Bronchial epithelial cell (primary cell): ENCODE measurements around the gene KRT17. TPM values are rescaled to one million over a fixed set of nuclear protein-coding genes. Genes with fewer than 3 reads are reported as not detected.
"Not testable (repeated sequence)": the region's sequence is repeated elsewhere in the genome, so short reads cannot be mapped to it uniquely, and the experiment has no call there.

Source experiments
- DNase-seq: peaks from one replicate; pipeline ENCODE4 v3.0.0-alpha.2; 2010; ENCODE audit warnings: low read depth
- FAIRE-seq: peaks from 2 replicates; lab custom pipeline; 2011; peaks lifted over from hg19 to GRCh38; lab: Jason Lieb, UNC
- H3K27me3 ChIP-seq: 2 replicates; pipeline ENCODE4 v1.5.1; 2011; ENCODE audit warnings: low read length; ENCODE audit not compliant: control insufficient read depth, insufficient read depth
- H3K36me3 ChIP-seq: 2 replicates; pipeline ENCODE4 v1.5.1; 2011; ENCODE audit warnings: low read length; ENCODE audit not compliant: control insufficient read depth, insufficient read depth
- H3K4me3 ChIP-seq: 2 replicates; pipeline ENCODE4 v1.5.1; 2011; ENCODE audit warnings: mild to moderate bottlenecking, low read depth, low read length, control low read depth
- total RNA-seq: library from RNA; depleted of rRNA; stranded (reverse); fragments of >200 nt; gene quantifications from 2 replicates; pipeline ENCODE4 v1.2.1, GENCODE V29; 2014
- TF ChIP-seq, protein P1 (sequence below): IDR thresholded peaks from 2 replicates; pipeline ENCODE4 v1.5.1; 2011; ENCODE audit warnings: mild to moderate bottlenecking, moderate library complexity, low read length, control low read depth, inconsistent platforms; ENCODE audit not compliant: insufficient read depth, severe bottlenecking

The KRT17 gene
- total RNA-seq, 1 donor from 2014 or later = 30,463 TPM

GRCh38 chr17:41578538-41578937 is 45.8 kb downstream of the KRT17 start:
- DNase-seq = no peak
- Histone ChIP-seq H3K36me3 (peaks cover 4% of the 10 kb centered on the region), H3K4me3 (no peak overlapping the region), H3K27me3 (no peaks in the 10 kb centered on the region)
- FAIRE-seq = no peak
- TF ChIP-seq, protein P1, sequence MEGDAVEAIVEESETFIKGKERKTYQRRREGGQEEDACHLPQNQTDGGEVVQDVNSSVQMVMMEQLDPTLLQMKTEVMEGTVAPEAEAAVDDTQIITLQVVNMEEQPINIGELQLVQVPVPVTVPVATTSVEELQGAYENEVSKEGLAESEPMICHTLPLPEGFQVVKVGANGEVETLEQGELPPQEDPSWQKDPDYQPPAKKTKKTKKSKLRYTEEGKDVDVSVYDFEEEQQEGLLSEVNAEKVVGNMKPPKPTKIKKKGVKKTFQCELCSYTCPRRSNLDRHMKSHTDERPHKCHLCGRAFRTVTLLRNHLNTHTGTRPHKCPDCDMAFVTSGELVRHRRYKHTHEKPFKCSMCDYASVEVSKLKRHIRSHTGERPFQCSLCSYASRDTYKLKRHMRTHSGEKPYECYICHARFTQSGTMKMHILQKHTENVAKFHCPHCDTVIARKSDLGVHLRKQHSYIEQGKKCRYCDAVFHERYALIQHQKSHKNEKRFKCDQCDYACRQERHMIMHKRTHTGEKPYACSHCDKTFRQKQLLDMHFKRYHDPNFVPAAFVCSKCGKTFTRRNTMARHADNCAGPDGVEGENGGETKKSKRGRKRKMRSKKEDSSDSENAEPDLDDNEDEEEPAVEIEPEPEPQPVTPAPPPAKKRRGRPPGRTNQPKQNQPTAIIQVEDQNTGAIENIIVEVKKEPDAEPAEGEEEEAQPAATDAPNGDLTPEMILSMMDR = no peak

GRCh38 chr17:41576740-41577139 is 47.6 kb downstream of the KRT17 start:
- H3K27me3 ChIP-seq, H3K36me3 ChIP-seq, FAIRE-seq, H3K4me3 ChIP-seq: not testable (repeated sequence)
- DNase-seq = peak; percentile 81
- TF ChIP-seq, protein P1 = peak; percentile 38

GRCh38 chr17:41575336-41575735 is 49.0 kb downstream of the KRT17 start:
- H3K27me3 ChIP-seq = peaks cover 2% of the 10 kb centered on the region

DNA sequence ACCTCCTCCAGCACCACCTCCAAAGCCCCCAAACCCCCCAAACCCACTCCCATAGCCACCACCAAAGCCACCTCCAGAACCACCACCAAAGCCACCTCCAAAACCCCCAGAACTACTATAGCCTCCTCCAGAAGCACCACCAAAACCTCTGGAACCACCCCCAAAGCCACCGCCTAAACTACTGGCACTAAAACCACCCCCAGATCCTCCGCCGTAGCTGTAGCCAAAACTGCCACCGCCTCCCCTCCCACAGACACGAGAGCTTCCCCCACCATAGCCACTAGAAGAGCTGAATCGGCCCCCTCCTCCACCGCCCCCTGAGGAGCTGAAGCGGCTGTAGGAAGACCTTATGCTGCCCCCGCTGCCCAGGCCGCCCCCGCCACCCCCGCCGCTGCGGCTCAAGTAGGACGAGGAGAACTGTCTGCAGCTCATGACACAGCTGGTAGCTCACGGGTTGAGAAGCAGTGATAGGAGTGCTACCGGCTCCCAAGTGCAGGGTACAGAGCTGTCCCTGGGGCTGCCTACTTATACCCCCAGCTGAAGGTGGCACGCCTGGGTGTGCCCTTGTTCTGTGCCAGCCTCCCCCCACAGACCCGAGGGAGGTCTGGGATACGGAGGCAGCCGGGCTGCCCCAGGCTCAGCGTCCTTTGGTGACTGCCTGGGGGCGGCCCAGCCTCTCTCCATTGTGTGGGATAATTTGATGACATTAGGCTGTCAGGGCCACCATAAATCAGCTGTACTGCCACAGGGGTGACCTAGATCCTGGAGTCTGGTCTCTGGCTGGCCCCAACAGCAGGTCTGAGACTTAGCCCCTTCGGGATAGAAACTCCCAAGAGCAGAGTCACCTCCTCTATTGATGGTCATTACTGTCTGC is 52.6 kb downstream of the KRT17 start, which contains the start of gene KRT9:
Gene KRT9, minus strand, starts transcription at position 499 of the 874 bp plus-strand sequence. Its CDS starts 67 bp downstream, at position 432.
- FAIRE-seq (no peak), DNase-seq (no peak)
- TF ChIP-seq, protein P1 = no peak
- no peaks in the 10 kb centered on the region for H3K36me3 ChIP-seq
- H3K4me3 ChIP-seq = no peak within 1 kb of the TSS
- peaks cover 7% of the 10 kb centered on the region for H3K27me3 ChIP-seq

More at GRCh38 chr17:41575336-41575735, 49.0 kb downstream of the KRT17 start:
- DNase-seq (no peak), FAIRE-seq (no peak)
- Histone ChIP-seq H3K36me3 (no peaks in the 10 kb centered on the region), H3K4me3 (no peak overlapping the region)
- TF ChIP-seq, protein P1 = no peak

Other genes starting within 250 kb of the KRT17 start
- 0.26 and 0.53 TPM in 2 replicates for gene KRT34, start 242.3 kb downstream of the KRT17 start, total RNA-seq
- gene KRT31, start 227.0 kb downstream of the KRT17 start, total RNA-seq = 0.26 TPM in 1 of 2 replicates, not detected in the other
- gene KRT37, start 200.0 kb downstream of the KRT17 start, total RNA-seq = not detected in 2 replicates
- not detected in 2 replicates for gene KRT38, start 183.6 kb downstream of the KRT17 start, total RNA-seq
- gene KRT32, start 157.2 kb downstream of the KRT17 start, total RNA-seq = 0.13 TPM in 1 of 2 replicates, not detected in the other
- gene KRT35, start 143.4 kb downstream of the KRT17 start, total RNA-seq = not detected in 2 replicates
- gene KRT36, start 134.7 kb downstream of the KRT17 start, total RNA-seq = under 0.01 TPM in 1 of 2 replicates, not detected in the other
- gene KRT13, start 119.0 kb downstream of the KRT17 start, total RNA-seq = 112 and 242 TPM in 2 replicates
- gene KRT15, start 105.7 kb downstream of the KRT17 start, total RNA-seq = 67.9 and 71.8 TPM in 2 replicates
- 3,104 and 4,112 TPM in 2 replicates for gene KRT19, start 96.3 kb downstream of the KRT17 start, total RNA-seq
- 0.26 and 0.51 TPM in 2 replicates for gene KRT9, start 52.5 kb downstream of the KRT17 start, total RNA-seq
- 463 and 1,445 TPM in 2 replicates for gene KRT14, start 37.7 kb downstream of the KRT17 start, total RNA-seq
- gene KRT16, start 11.8 kb downstream of the KRT17 start, total RNA-seq = 1,390 and 10,131 TPM in 2 replicates
- gene EIF1, start 64.3 kb upstream of the KRT17 start, total RNA-seq = 191 and 204 TPM in 2 replicates
- gene GAST, start 87.8 kb upstream of the KRT17 start, total RNA-seq = 0.90 TPM in 1 of 2 replicates, not detected in the other
- gene HAP1, start 110.1 kb upstream of the KRT17 start, total RNA-seq = 2.6 and 5.0 TPM in 2 replicates
- gene JUP, start 162.1 kb upstream of the KRT17 start, total RNA-seq = 227 and 407 TPM in 2 replicates
- 32.1 and 47.1 TPM in 2 replicates for gene P3H4, start 187.4 kb upstream of the KRT17 start, total RNA-seq
- 64.1 and 81.6 TPM in 2 replicates for gene FKBP10, start 188.4 kb upstream of the KRT17 start, total RNA-seq
- gene NT5C3B, start 211.7 kb upstream of the KRT17 start, total RNA-seq = 81.2 and 124 TPM in 2 replicates
- under 0.01 and 0.13 TPM in 2 replicates for gene KLHL10, start 213.2 kb upstream of the KRT17 start, total RNA-seq
- gene KLHL11, start 240.8 kb upstream of the KRT17 start, total RNA-seq = 31.0 and 33.2 TPM in 2 replicates